ENCODE results near the gene SLC23A2.

DNA sequence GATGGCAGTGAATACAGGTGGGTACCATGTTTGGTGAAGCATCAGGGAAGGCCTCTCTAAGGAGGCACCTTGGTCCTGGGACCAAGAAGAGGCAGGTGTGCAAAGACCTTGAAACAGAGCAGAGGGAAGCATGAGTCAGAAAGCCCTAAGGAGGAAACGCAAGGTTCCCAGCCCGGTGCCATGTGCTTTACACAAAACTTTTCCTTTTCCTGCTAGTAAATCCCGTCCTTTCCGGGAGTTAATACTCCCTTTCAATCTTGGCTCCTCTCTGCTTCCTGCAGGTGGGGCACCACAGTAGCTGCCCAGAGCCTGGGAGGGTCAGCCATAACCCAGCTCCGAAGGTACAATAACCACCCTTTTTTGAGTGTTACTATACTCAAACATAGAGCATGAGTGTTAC, 19.4 kb upstream of the SLC23A2 start:
- TF ChIP-seq POLR2AphosphoS5 (IDR thresholded peaks at IDR 0.05): no peak
- TF ChIP-seq, protein P1, sequence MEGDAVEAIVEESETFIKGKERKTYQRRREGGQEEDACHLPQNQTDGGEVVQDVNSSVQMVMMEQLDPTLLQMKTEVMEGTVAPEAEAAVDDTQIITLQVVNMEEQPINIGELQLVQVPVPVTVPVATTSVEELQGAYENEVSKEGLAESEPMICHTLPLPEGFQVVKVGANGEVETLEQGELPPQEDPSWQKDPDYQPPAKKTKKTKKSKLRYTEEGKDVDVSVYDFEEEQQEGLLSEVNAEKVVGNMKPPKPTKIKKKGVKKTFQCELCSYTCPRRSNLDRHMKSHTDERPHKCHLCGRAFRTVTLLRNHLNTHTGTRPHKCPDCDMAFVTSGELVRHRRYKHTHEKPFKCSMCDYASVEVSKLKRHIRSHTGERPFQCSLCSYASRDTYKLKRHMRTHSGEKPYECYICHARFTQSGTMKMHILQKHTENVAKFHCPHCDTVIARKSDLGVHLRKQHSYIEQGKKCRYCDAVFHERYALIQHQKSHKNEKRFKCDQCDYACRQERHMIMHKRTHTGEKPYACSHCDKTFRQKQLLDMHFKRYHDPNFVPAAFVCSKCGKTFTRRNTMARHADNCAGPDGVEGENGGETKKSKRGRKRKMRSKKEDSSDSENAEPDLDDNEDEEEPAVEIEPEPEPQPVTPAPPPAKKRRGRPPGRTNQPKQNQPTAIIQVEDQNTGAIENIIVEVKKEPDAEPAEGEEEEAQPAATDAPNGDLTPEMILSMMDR (IDR thresholded peaks at IDR 0.05): no peak
- TF ChIP-seq POLR2A (IDR thresholded peaks at IDR 0.05): no peak

All from prostate gland (tissue), 2 donors.